Nephron progenitor cell (in vitro differentiated cells): ENCODE measurements around the gene ACAP3.
"Not testable (repeated sequence)": the region's sequence is repeated elsewhere in the genome, so short reads cannot be mapped to it uniquely, and the experiment has no call there.

Experiments used
- DNase-seq: peaks from one replicate; pipeline ENCODE4 v3.0.0; 2021
- H3K27ac Mint-ChIP-seq: 2 replicates; pipeline ENCODE4 v1.8.0; 2021; ENCODE audit warnings: mild to moderate bottlenecking, moderate library complexity, mixed read lengths
- H3K27me3 Mint-ChIP-seq: 2 replicates; pipeline ENCODE4 v1.8.0; 2021; ENCODE audit warnings: mild to moderate bottlenecking, low read depth, mixed read lengths; ENCODE audit not compliant: poor library complexity
- H3K36me3 Mint-ChIP-seq: 2 replicates; pipeline ENCODE4 v1.8.0; 2021; ENCODE audit warnings: low read depth, mixed read lengths
- H3K4me1 Mint-ChIP-seq: 2 replicates; pipeline ENCODE4 v1.8.0; 2021; ENCODE audit warnings: mixed read lengths
- H3K4me3 Mint-ChIP-seq: 2 replicates; pipeline ENCODE4 v1.8.0; 2021; ENCODE audit warnings: mild to moderate bottlenecking, moderate library complexity, mixed read lengths
- H3K9me3 Mint-ChIP-seq: 2 replicates; pipeline ENCODE4 v1.8.0; 2021; ENCODE audit warnings: mild to moderate bottlenecking, moderate library complexity, mixed read lengths
- CTCF ChIP-seq: fragments of 200-600 bp; sonication (generic); IDR thresholded peaks from 2 replicates; pipeline ENCODE4 v1.5.0; 2021; ENCODE audit warnings: antibody characterized with exemption

The ACAP3 gene

GRCh38 chr1:1253972-1254666 is 53.6 kb downstream of the ACAP3 start:
- Mint-ChIP-seq H3K4me1 (peaks cover 18% of the 10 kb centered on the region), H3K9me3 (no peaks in the 10 kb centered on the region), H3K27me3 (peaks cover 3% of the 10 kb centered on the region), H3K27ac (no peak overlapping the region), H3K36me3 (peaks cover 41% of the 10 kb centered on the region), H3K4me3 (no peak overlapping the region)
- TF ChIP-seq CTCF, result no peak
- DNase-seq, result no peak

- Mint-ChIP-seq H3K4me3 (no peak overlapping the region), H3K36me3 (peaks cover 37% of the 10 kb centered on the region), H3K9me3 (no peaks in the 10 kb centered on the region), H3K4me1 (peaks cover 18% of the 10 kb centered on the region), H3K27me3 (peaks cover 3% of the 10 kb centered on the region), H3K27ac (no peak overlapping the region)
- TF ChIP-seq CTCF, result no peak
- no peak for DNase-seq
Observed at GRCh38 chr1:1253314-1253713, 54.4 kb downstream of the ACAP3 start.

- Mint-ChIP-seq H3K36me3 (peaks cover 19% of the 10 kb centered on the region), H3K27me3 (peaks cover 15% of the 10 kb centered on the region), H3K4me3 (no peak overlapping the region), H3K4me1 (peaks cover 13% of the 10 kb centered on the region), H3K27ac (peak overlapping the region; percentile 32), H3K9me3 (no peaks in the 10 kb centered on the region)
- DNase-seq, result no peak
- no peak for TF ChIP-seq CTCF
Observed at GRCh38 chr1:1250786-1251284, 56.9 kb downstream of the ACAP3 start.

- H3K36me3 Mint-ChIP-seq, H3K4me3 Mint-ChIP-seq, H3K9me3 Mint-ChIP-seq, DNase-seq, H3K27ac Mint-ChIP-seq: not testable (repeated sequence)
- Mint-ChIP-seq H3K4me1 (peaks cover 13% of the 10 kb centered on the region), H3K27me3 (peaks cover 16% of the 10 kb centered on the region)
Observed at GRCh38 chr1:1248009-1248913, 59.5 kb downstream of the ACAP3 start.

GRCh38 chr1:1247341-1247913 is 60.3 kb downstream of the ACAP3 start:
- H3K36me3 Mint-ChIP-seq, result peaks cover under 1% of the 10 kb centered on the region

More at GRCh38 chr1:1247341-1247913, 60.3 kb downstream of the ACAP3 start:
- H3K4me1 Mint-ChIP-seq, result peaks cover 5% of the 10 kb centered on the region
- no peak for TF ChIP-seq CTCF
- DNase-seq, result no peak
- peaks cover 16% of the 10 kb centered on the region for H3K27me3 Mint-ChIP-seq
- H3K27ac Mint-ChIP-seq, result no peak overlapping the region
- no peaks in the 10 kb centered on the region for H3K9me3 Mint-ChIP-seq
- no peak overlapping the region for H3K4me3 Mint-ChIP-seq
